ENCODE measurements around the gene MED9. TPM values are rescaled to one million over a fixed set of nuclear protein-coding genes. Genes with fewer than 3 reads are reported as not detected.

MED9 gene
- total RNA-seq, 1 donor from 2014 or later = 18.9 TPM

- intact Hi-C loops (cut with DNase I) = no loop called here
- no peak for DNase-seq (ENCODE audit: extremely low spot score in 2 of 2)
- no peak for TF ChIP-seq POLR2AphosphoS5 (IDR thresholded peaks at IDR 0.05; ENCODE audit: insufficient read depth in 1 of 2, low read depth in 1 of 2)
- no peak for TF ChIP-seq POLR2A (IDR thresholded peaks at IDR 0.05)
- no peak for TF ChIP-seq CTCF (IDR thresholded peaks at IDR 0.05)
- Histone ChIP-seq H3K9me3 (no peaks in the 10 kb centered on the region), H3K27ac (no peak overlapping the region), H3K27me3 (no peaks in the 10 kb centered on the region), H3K4me1 (no peaks in the 10 kb centered on the region), H3K4me3 (no peak overlapping the region), H3K36me3 (no peaks in the 10 kb centered on the region)
Measured at GRCh38 chr17:17468217-17469010, 8.4 kb upstream of the MED9 start.

GRCh38 chr17:17469358-17469757, 7.4 kb upstream of the MED9 start:
- Histone ChIP-seq H3K9me3 (no peaks in the 10 kb centered on the region), H3K4me3 (no peak overlapping the region), H3K27me3 (no peaks in the 10 kb centered on the region), H3K4me1 (no peaks in the 10 kb centered on the region), H3K27ac (no peak overlapping the region), H3K36me3 (no peaks in the 10 kb centered on the region)
- no peak for DNase-seq (ENCODE audit: extremely low spot score in 2 of 2)
- TF ChIP-seq CTCF (IDR thresholded peaks at IDR 0.05) (no peak), POLR2A (IDR thresholded peaks at IDR 0.05) (no peak), POLR2AphosphoS5 (IDR thresholded peaks at IDR 0.05; ENCODE audit: insufficient read depth in 1 of 2, low read depth in 1 of 2) (no peak)
- intact Hi-C loops (cut with DNase I) = no loop called here

GRCh38 chr17:17469996-17470395, 6.8 kb upstream of the MED9 start:
- intact Hi-C loops (cut with DNase I) = no loop called here

GRCh38 chr17:17472333-17472920, 4.4 kb upstream of the MED9 start:
- no peak overlapping the region for H3K27ac ChIP-seq
- intact Hi-C loops (cut with DNase I) = no loop called here
- H3K27me3 ChIP-seq = no peaks in the 10 kb centered on the region
- DNase-seq (ENCODE audit: extremely low spot score in 2 of 2) = no peak
- H3K9me3 ChIP-seq = no peaks in the 10 kb centered on the region
- no peak overlapping the region for H3K4me3 ChIP-seq
- H3K4me1 ChIP-seq = peaks cover 12% of the 10 kb centered on the region
- H3K36me3 ChIP-seq = no peaks in the 10 kb centered on the region
- TF ChIP-seq CTCF (IDR thresholded peaks at IDR 0.05) (no peak), POLR2A (IDR thresholded peaks at IDR 0.05) (no peak), POLR2AphosphoS5 (IDR thresholded peaks at IDR 0.05; ENCODE audit: insufficient read depth in 1 of 2, low read depth in 1 of 2) (no peak)

More at GRCh38 chr17:17469996-17470395, 6.8 kb upstream of the MED9 start:
- no peak for DNase-seq (ENCODE audit: extremely low spot score in 2 of 2)
- TF ChIP-seq POLR2AphosphoS5 (IDR thresholded peaks at IDR 0.05; ENCODE audit: insufficient read depth in 1 of 2, low read depth in 1 of 2) (no peak), CTCF (IDR thresholded peaks at IDR 0.05) (no peak), POLR2A (IDR thresholded peaks at IDR 0.05) (no peak)
- H3K36me3 ChIP-seq = no peaks in the 10 kb centered on the region
- H3K4me3 ChIP-seq = no peak overlapping the region
- H3K4me1 ChIP-seq = no peaks in the 10 kb centered on the region
- no peaks in the 10 kb centered on the region for H3K9me3 ChIP-seq
- no peaks in the 10 kb centered on the region for H3K27me3 ChIP-seq
- H3K27ac ChIP-seq = no peak overlapping the region

- H3K4me3 ChIP-seq = no peak overlapping the region
- H3K27ac ChIP-seq = no peak overlapping the region
- no peaks in the 10 kb centered on the region for H3K36me3 ChIP-seq
- TF ChIP-seq POLR2A (IDR thresholded peaks at IDR 0.05) = no peak
- no peak for TF ChIP-seq CTCF (IDR thresholded peaks at IDR 0.05)
- TF ChIP-seq POLR2AphosphoS5 (IDR thresholded peaks at IDR 0.05; ENCODE audit: insufficient read depth in 1 of 2, low read depth in 1 of 2) = no peak
- no peaks in the 10 kb centered on the region for H3K27me3 ChIP-seq
- peaks cover 31% of the 10 kb centered on the region for H3K4me1 ChIP-seq
- no peaks in the 10 kb centered on the region for H3K9me3 ChIP-seq
- intact Hi-C loops (cut with DNase I) = no loop called here
- DNase-seq (ENCODE audit: extremely low spot score in 2 of 2) = no peak
Measured at GRCh38 chr17:17474341-17474740, 2.5 kb upstream of the MED9 start.

Data from vagina (tissue), 2 donors.